ES-I3 (cell line): ENCODE results near the gene CERS6.

ENCODE experiments used
- H3K36me3 ChIP-seq: 2 replicates; pipeline ENCODE4 v1.6.1; 2013; ENCODE audit warnings: mild to moderate bottlenecking, low read length, control low read depth, moderate library complexity; ENCODE audit not compliant: insufficient read depth
- H3K4me1 ChIP-seq: 2 replicates; pipeline ENCODE4 v1.6.1; 2013; ENCODE audit warnings: mild to moderate bottlenecking, control low read depth, low read length; ENCODE audit not compliant: insufficient read depth
- H3K9ac ChIP-seq: 2 replicates; pipeline ENCODE4 v1.6.1; 2013; ENCODE audit warnings: low read depth, mild to moderate bottlenecking, low read length, moderate library complexity
- H3K9me3 ChIP-seq: 2 replicates; pipeline ENCODE4 v1.6.1; 2013; ENCODE audit warnings: mild to moderate bottlenecking, low read length, moderate library complexity; ENCODE audit not compliant: control insufficient read depth, insufficient read depth

The CERS6 gene

GRCh38 chr2:168562971-168563370 lies 106.9 kb downstream of the CERS6 start:
- no peaks in the 10 kb centered on the region for H3K4me1 ChIP-seq
- no peaks in the 10 kb centered on the region for H3K9me3 ChIP-seq
- no peak overlapping the region for H3K9ac ChIP-seq
- no peaks in the 10 kb centered on the region for H3K36me3 ChIP-seq

GRCh38 chr2:168564641-168565040 lies 108.6 kb downstream of the CERS6 start:
- Histone ChIP-seq H3K4me1 (no peaks in the 10 kb centered on the region), H3K36me3 (no peaks in the 10 kb centered on the region), H3K9me3 (no peaks in the 10 kb centered on the region), H3K9ac (no peak overlapping the region)

- no peak overlapping the region for H3K9ac ChIP-seq
- H3K9me3 ChIP-seq = no peaks in the 10 kb centered on the region
- no peaks in the 10 kb centered on the region for H3K4me1 ChIP-seq
- no peaks in the 10 kb centered on the region for H3K36me3 ChIP-seq
Observed at GRCh38 chr2:168565112-168565511, 109.0 kb downstream of the CERS6 start.

GRCh38 chr2:168565512-168565911 lies 109.4 kb downstream of the CERS6 start:
- Histone ChIP-seq H3K36me3 (no peaks in the 10 kb centered on the region), H3K9ac (no peak overlapping the region), H3K9me3 (no peaks in the 10 kb centered on the region), H3K4me1 (no peaks in the 10 kb centered on the region)

GRCh38 chr2:168566974-168567665 lies 111.0 kb downstream of the CERS6 start:
- no peak overlapping the region for H3K9ac ChIP-seq

GRCh38 chr2:168567836-168568235 lies 111.8 kb downstream of the CERS6 start:
- H3K9me3 ChIP-seq = no peaks in the 10 kb centered on the region
- no peaks in the 10 kb centered on the region for H3K36me3 ChIP-seq
- no peaks in the 10 kb centered on the region for H3K4me1 ChIP-seq
- no peak overlapping the region for H3K9ac ChIP-seq

More at GRCh38 chr2:168566974-168567665, 111.0 kb downstream of the CERS6 start:
- no peaks in the 10 kb centered on the region for H3K4me1 ChIP-seq
- H3K36me3 ChIP-seq = no peaks in the 10 kb centered on the region
- H3K9me3 ChIP-seq = no peaks in the 10 kb centered on the region

- H3K9me3 ChIP-seq = no peaks in the 10 kb centered on the region
- H3K36me3 ChIP-seq = no peaks in the 10 kb centered on the region
- H3K4me1 ChIP-seq = no peaks in the 10 kb centered on the region
- H3K9ac ChIP-seq = no peak overlapping the region
Observed at GRCh38 chr2:168568476-168569267, 112.6 kb downstream of the CERS6 start.

GRCh38 chr2:168571061-168571460 lies 115.0 kb downstream of the CERS6 start:
- Histone ChIP-seq H3K9me3 (no peaks in the 10 kb centered on the region), H3K4me1 (no peaks in the 10 kb centered on the region), H3K36me3 (no peaks in the 10 kb centered on the region), H3K9ac (no peak overlapping the region)

GRCh38 chr2:168573128-168573903 lies 117.2 kb downstream of the CERS6 start:
- Histone ChIP-seq H3K9ac (no peak overlapping the region), H3K36me3 (no peaks in the 10 kb centered on the region), H3K4me1 (no peaks in the 10 kb centered on the region), H3K9me3 (no peaks in the 10 kb centered on the region)

- Histone ChIP-seq H3K36me3 (no peaks in the 10 kb centered on the region), H3K9me3 (no peaks in the 10 kb centered on the region), H3K9ac (no peak overlapping the region), H3K4me1 (no peaks in the 10 kb centered on the region)
Observed at GRCh38 chr2:168574856-168575630, 119.0 kb downstream of the CERS6 start.

- Histone ChIP-seq H3K9me3 (no peaks in the 10 kb centered on the region), H3K9ac (no peak overlapping the region), H3K36me3 (peaks cover 3% of the 10 kb centered on the region; the same call in 1 of the 2 replicates), H3K4me1 (no peaks in the 10 kb centered on the region)
Observed at GRCh38 chr2:168577885-168578284, 121.8 kb downstream of the CERS6 start.

- no peaks in the 10 kb centered on the region for H3K4me1 ChIP-seq
- no peak overlapping the region for H3K9ac ChIP-seq
- H3K36me3 ChIP-seq = peaks cover 3% of the 10 kb centered on the region; the same call in 1 of the 2 replicates
- no peaks in the 10 kb centered on the region for H3K9me3 ChIP-seq
Observed at GRCh38 chr2:168583064-168583709, 127.1 kb downstream of the CERS6 start.

GRCh38 chr2:168583710-168584521 lies 127.8 kb downstream of the CERS6 start:
- H3K4me1 ChIP-seq = 0 out of 2 replicates have a peak, but pooled peaks cover under 1% of the 10 kb centered on the region
- H3K9ac ChIP-seq = no peak overlapping the region
- H3K36me3 ChIP-seq = peaks cover 3% of the 10 kb centered on the region; the same call in 1 of the 2 replicates
- H3K9me3 ChIP-seq = no peaks in the 10 kb centered on the region
